GM18858 (cell line): Measurements from ENCODE around the gene RRP8.

ENCODE experiments used
- ATAC-seq: cut with Tn5 transposase; IDR thresholded peaks from one replicate; pipeline ENCODE4 v1.9.1; 2021; ENCODE audit not compliant: unreplicated experiment

Gene RRP8

DNA sequence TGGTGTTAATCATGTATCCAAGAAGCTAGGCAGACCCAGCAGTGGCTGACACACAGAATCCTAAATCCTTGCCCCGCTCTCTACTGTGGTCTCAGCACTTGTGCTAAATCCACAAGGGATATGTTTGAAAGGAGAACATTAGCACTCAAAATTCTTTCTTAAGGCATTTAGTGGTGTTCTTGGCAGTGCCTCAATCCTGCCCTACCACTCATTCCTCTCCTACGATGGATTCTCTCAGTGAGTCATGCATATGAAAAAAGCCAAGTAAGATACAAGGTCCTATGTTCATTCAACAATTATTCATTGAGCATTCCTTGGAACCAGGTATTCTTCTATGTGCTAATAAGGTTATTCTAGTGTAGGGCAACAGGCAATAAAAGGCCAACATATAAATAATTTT is 31.2 kb downstream of the RRP8 start:
- ATAC-seq, result no peak

- no peak for ATAC-seq
These were observed 31.9 kb downstream of the RRP8 start for GRCh38 chr11:6571434-6572008.

DNA sequence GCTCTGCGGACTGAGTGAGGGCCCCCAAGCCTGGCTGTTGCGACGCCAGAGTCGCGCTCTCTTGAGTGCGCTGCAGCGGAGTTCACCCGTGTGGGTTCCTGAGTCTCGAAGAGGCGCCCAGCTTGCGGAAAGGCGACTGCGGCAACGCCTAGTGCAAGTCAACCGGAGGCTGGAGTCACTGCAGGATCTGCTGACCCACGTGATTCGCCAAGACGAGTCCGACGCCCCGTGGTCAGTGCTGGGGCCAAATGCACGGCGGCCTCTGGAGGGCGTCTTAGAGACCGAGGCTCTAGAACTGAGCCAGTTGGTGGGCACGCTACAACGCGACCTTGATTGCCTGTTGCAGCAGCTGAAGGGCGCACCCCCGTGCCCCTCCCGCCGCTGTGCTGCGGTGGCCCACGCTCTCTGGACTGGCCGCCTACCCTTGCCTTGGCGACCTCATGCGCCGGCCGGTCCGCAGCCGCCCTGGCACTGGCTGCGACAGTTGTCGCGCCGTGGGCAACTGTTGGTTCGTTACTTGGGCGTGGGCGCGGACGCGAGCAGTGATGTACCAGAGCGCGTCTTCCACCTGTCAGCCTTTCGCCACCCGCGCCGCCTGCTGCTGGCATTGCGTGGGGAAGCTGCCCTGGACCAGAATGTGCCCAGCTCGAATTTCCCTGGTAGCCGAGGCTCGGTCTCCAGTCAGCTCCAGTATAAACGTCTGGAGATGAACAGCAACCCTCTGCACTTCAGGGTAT is 32.6 kb downstream of the RRP8 start:
- ATAC-seq, result no peak

GRCh38 chr11:6569706-6570105 is 33.7 kb downstream of the RRP8 start:
- no peak for ATAC-seq

- no peak for ATAC-seq
These were observed 35.1 kb downstream of the RRP8 start for GRCh38 chr11:6568191-6568918.

GRCh38 chr11:6567371-6567745 is 36.1 kb downstream of the RRP8 start:
- no peak for ATAC-seq

DNA sequence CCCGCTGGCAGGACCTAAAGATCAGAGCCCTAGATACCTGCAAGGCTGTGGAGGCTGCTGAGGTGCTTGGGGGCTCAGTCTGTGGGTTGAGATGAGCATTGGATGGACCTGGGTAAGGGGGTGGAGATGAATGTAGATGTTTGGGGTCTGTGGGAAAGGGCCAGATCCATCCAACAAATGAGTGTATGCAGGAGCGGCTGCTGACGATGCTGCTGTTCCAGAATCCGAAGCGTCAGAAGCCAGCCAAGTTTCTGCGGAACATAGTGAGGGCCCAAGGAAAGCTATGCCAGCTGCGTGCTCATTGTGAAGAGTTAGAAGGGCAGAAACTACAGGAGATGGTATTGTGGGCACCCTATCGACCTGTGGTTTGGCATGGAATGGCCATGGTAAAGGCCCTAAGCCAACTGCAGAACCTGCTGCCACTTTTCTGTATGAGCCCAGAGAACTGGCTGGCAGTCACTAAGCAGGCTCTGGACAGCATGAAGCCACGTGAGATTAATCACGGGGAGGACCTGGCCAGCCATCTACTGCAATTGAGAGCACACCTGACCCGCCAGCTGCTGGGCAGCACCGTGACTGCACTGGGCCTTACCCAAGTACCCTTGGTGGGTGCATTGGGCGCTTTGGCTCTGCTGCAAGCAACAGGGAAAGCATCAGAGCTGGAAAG is 36.6 kb downstream of the RRP8 start:
- no peak for ATAC-seq

DNA sequence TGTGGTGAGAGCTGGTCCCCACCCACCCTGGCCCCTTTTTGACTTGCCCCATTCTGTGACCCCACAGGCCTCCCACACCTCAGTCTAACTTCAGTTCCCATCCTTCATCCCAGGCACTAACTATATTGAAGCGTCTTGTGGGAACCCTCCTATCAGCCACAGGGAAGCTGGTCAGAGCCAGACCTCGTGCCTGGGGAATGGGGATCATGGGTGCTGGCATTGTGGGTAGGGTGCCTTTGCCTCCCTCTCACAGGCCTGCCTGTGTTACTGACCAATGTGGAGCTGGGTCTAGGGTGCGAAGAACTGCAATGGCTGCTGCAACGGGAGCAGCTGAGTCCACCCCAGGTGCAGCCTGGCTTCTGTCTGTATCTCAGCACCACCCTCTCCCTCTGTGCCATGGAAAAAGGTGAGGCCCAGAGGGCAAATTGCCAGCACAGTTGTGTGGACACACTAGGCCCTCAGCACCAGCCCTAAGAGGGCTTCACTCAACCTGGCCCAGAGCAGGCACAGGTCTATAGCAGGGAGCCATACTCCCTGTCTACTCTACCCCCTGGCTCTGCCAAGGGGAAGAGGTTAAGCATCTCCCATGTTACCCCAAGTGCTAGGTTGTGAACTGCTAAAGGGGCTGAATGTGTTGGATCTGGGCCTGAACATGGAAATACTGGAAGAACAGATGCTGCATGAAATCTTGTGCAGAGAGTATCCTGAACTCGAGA is 37.3 kb downstream of the RRP8 start:
- ATAC-seq, result no peak

GRCh38 chr11:6565325-6565724 is 38.1 kb downstream of the RRP8 start:
- ATAC-seq, result no peak

- no peak for ATAC-seq
These were observed 39.7 kb downstream of the RRP8 start for GRCh38 chr11:6563667-6564066.

DNA sequence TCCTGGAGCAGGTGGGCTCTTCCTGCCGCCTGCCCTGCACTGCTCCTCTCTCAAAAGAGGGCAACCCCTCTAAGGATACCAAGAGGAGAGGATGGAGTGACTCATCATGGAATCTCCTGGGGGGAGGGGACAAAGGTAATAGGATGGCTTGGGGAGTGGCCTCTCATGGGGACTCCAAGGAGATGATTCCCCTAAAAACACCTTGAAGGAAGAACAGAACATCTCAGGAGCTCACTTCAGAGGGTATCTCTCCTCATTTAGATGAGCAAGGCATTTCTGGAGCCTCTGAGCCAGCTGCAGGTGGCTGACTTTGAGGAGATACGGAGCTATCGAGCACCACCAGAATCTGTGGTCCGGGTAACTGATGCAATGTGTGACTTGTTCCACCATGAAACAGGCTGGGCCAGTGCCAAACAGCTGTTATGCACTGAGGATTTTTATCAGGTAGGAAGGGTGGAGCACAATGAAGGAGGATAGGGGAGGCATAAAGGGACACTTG is 40.2 kb downstream of the RRP8 start:
- no peak for ATAC-seq

DNA sequence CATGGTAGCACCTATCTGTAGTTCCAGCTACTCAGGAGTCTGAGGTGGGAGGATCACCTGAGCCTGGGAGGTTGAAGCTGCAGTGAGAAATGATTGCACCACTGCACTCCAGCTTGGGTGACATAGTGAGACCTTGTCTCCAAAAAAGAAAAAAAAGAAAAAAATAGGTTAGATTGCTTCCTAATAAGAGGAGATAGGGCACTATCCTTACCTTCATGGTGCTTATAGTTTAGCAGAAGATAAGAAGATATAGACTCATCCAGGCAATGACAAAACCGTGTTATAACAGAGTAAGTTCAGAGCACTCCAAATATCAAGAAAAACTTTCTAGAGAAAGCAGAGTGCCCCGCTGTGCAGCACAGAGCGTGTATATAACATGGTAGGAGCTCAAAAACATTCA is 42.1 kb downstream of the RRP8 start:
- ATAC-seq, result no peak

DNA sequence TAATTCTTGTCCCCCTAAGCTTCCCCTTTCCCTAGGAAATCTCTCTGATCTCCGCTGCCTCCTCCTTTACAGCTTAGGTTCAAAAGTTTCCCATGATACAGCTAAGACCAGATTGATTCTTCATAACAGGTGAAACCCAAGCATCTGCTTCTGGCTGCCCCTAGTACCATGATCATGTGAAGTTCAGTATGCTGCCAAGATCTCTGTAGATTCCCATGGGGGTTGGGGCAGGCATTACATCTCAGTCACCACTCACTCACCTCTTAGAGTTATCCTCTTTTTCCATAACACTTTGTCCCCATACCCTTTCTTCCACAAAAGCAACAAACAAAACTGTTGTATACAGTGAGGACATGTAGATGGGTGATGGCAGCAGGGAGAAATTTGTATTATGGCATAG is 44.0 kb downstream of the RRP8 start:
- no peak for ATAC-seq

GRCh38 chr11:6557761-6558674 is 45.4 kb downstream of the RRP8 start:
- no peak for ATAC-seq

DNA sequence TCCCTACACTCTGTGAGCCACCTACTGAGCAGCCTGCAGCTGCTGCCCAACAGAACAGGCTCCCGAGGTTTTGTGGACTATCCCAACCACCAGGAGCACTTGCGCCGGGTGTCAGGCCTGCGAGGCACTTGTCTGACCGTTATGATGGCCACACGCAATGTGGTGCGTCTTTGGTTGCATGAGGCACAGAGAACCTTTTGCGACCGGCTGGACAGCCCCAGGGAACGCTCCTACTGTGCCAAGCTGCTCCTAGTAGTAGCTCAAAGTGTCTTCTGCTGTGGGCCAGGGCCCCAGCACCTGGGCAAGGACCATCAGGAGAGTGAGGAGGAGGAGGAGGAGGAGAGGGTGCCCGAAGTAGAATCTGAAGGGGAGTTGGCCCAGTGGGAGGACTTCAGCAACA is 46.4 kb downstream of the RRP8 start:
- no peak for ATAC-seq

- no peak for ATAC-seq
These were observed 47.1 kb downstream of the RRP8 start for GRCh38 chr11:6556139-6556949.

GRCh38 chr11:6554828-6555706 is 48.3 kb downstream of the RRP8 start:
- ATAC-seq, result no peak

- ATAC-seq, result no peak
These were observed 49.8 kb downstream of the RRP8 start for GRCh38 chr11:6553634-6554033.
